SK-N-SH treated with all-trans-retinoic acid at 6 μM for 48 hours (cell line): ENCODE data around the gene CHST11.

Experiments used
- ARNTL ChIP-seq: fragments of 450-650 bp; formaldehyde crosslinking; IDR thresholded peaks from 2 replicates; pipeline ENCODE4 v1.5.0; 2020; ENCODE audit warnings: low read depth, mild to moderate bottlenecking, moderate library complexity, borderline replicate concordance
- CREB5 ChIP-seq: fragments of 250-450 bp; sonication (Bioruptor Pico); IDR thresholded peaks from 2 replicates; pipeline ENCODE4 v1.5.1; 2020; ENCODE audit warnings: low read depth, mild to moderate bottlenecking, moderate library complexity
- ESRRG ChIP-seq: fragments of 250-450 bp; sonication (Bioruptor Pico); IDR thresholded peaks from 2 replicates; pipeline ENCODE4 v1.6.1; 2021; ENCODE audit warnings: mild to moderate bottlenecking
- PATZ1 ChIP-seq: fragments of 250-450 bp; sonication (Bioruptor Pico); IDR thresholded peaks from 2 replicates; pipeline ENCODE4 v1.8.0; 2020; ENCODE audit warnings: mild to moderate bottlenecking, moderate library complexity, borderline replicate concordance
- POU6F1 ChIP-seq: fragments of 250-450 bp; sonication (Bioruptor Pico); IDR thresholded peaks from 2 replicates; pipeline ENCODE4 v1.8.0; 2021; ENCODE audit warnings: low read depth, mild to moderate bottlenecking, moderate library complexity, borderline replicate concordance
- RARB ChIP-seq: fragments of 250-450 bp; sonication (Bioruptor Pico); IDR thresholded peaks from 2 replicates; pipeline ENCODE4 v1.8.0; 2021; ENCODE audit warnings: mild to moderate bottlenecking, moderate library complexity
- SNAI2 ChIP-seq: fragments of 250-450 bp; sonication (Bioruptor Pico); IDR thresholded peaks from 2 replicates; pipeline ENCODE4 v1.5.0; 2020; ENCODE audit warnings: mild to moderate bottlenecking, moderate library complexity
- ZFP30 ChIP-seq: fragments of 450-650 bp; formaldehyde crosslinking; IDR thresholded peaks from 2 replicates; pipeline ENCODE4 v1.5.0; 2022; ENCODE audit warnings: mild to moderate bottlenecking, moderate library complexity
- ZNF565 ChIP-seq: fragments of 450-650 bp; formaldehyde crosslinking; conservative IDR thresholded peaks from 2 replicates; pipeline ENCODE4 v1.5.0; 2020; ENCODE audit warnings: low read depth, mild to moderate bottlenecking, moderate library complexity

- TF ChIP-seq POU6F1 (CRISPR knock-in tag) (no peak), ARNTL (no peak), RARB (no peak), ZFP30 (CRISPR knock-in tag) (no peak), PATZ1 (CRISPR knock-in tag) (no peak), ZNF565 (CRISPR knock-in tag) (no peak), SNAI2 (no peak), ESRRG (no peak), CREB5 (CRISPR knock-in tag) (no peak)
Measured at GRCh38 chr12:104714369-104714768, 257.6 kb downstream of the CHST11 start.
